Measurements from ENCODE around the gene GPHN. TPM values are rescaled to one million over a fixed set of nuclear protein-coding genes. Genes with fewer than 3 reads are reported as not detected.

Gene GPHN
- total RNA-seq, 1 experiment from 2014 or later = 11.3 TPM

DNA sequence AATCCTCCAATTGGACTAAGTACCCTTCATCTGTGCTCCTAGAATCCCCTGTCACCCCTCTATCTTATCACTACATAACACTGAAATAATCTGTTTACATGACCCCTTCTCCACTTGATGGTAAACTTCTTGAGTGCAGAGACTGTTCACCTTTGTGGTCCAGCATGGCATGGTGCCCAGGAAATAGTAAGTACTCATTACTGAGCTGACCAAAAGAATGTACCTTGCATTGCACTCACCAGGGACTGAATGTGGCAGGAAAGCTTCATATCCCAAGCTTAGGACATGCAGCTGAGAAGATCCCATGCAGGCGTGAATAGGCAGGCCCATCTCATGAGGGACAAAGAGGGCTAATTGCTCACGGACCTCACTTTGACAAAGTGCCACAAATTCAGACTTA is 679.9 kb downstream of the GPHN start:
- Mint-ChIP-seq H3K4me3 (ENCODE audit: unreplicated experiment) (no peak overlapping the region), H3K9me3 (ENCODE audit: unreplicated experiment) (no peaks in the 10 kb centered on the region), H3K36me3 (ENCODE audit: insufficient read depth, unreplicated experiment) (no peaks in the 10 kb centered on the region), H3K27me3 (ENCODE audit: insufficient read depth, unreplicated experiment) (no peaks in the 10 kb centered on the region), H3K27ac (ENCODE audit: unreplicated experiment) (no peak overlapping the region), H3K4me1 (ENCODE audit: low read depth, unreplicated experiment) (peaks cover 7% of the 10 kb centered on the region)
- H3K4me1 ChIP-seq = peaks cover 16% of the 10 kb centered on the region
- ChIA-PET POLR2A (no interaction called here), CTCF (no interaction called here)
- intact Hi-C loops (cut with micrococcal nuclease; ENCODE audit: unreplicated experiment) = no loop called here
- no peaks in the 10 kb centered on the region for H3K27me3 ChIP-seq (replicated peaks; ENCODE audit: control insufficient read depth, insufficient read depth, low read length)
- H3K36me3 ChIP-seq (ENCODE audit: control insufficient read depth, insufficient read depth, low read length) = no peaks in the 10 kb centered on the region
- BruUV-seq (replicated peaks) = no TSS peak
- H3K4me3 ChIP-seq (ENCODE audit: low read depth, low read length) = no peak overlapping the region
- no peaks in the 10 kb centered on the region for H3K9me3 ChIP-seq
- no peak for TF ChIP-seq CTCF (IDR thresholded peaks at IDR 0.05; ENCODE audit: insufficient read depth in 1 of 2, low read depth in 1 of 2, low read length in 1 of 2, severe bottlenecking in 1 of 2, unreplicated experiment in 1 of 2)
- DNase-seq = no peak

DNA sequence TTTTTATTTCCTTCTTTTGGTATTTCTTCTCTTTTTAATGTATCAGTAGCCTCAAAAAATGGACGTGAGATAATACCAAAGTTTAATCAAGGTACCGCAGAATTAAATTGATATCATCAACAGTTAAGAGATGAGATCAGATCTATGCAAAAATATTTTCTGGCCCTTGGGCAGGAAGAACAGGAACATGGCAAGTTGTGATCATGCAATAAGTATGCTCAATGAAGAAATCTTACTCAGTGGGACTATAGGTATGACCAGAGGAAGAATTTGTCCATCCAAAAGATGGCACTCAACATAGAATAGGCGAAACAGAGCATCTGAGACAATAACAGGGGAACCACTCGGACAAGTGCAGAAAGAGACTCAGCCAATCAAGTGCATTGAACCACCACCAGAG is 680.4 kb downstream of the GPHN start:
- TF ChIP-seq CTCF (IDR thresholded peaks at IDR 0.05; ENCODE audit: insufficient read depth in 1 of 2, low read depth in 1 of 2, low read length in 1 of 2, severe bottlenecking in 1 of 2, unreplicated experiment in 1 of 2) = no peak
- POLR2A ChIA-PET = no interaction called here
- intact Hi-C loops (cut with micrococcal nuclease; ENCODE audit: unreplicated experiment) = no loop called here
- Mint-ChIP-seq H3K9me3 (ENCODE audit: unreplicated experiment) (no peaks in the 10 kb centered on the region), H3K27me3 (ENCODE audit: insufficient read depth, unreplicated experiment) (no peaks in the 10 kb centered on the region), H3K4me1 (ENCODE audit: low read depth, unreplicated experiment) (peaks cover 7% of the 10 kb centered on the region), H3K4me3 (ENCODE audit: unreplicated experiment) (no peak overlapping the region), H3K36me3 (ENCODE audit: insufficient read depth, unreplicated experiment) (no peaks in the 10 kb centered on the region), H3K27ac (ENCODE audit: unreplicated experiment) (no peak overlapping the region)
- Histone ChIP-seq H3K36me3 (ENCODE audit: control insufficient read depth, insufficient read depth, low read length) (no peaks in the 10 kb centered on the region), H3K9me3 (no peaks in the 10 kb centered on the region), H3K27me3 (replicated peaks; ENCODE audit: control insufficient read depth, insufficient read depth, low read length) (no peaks in the 10 kb centered on the region), H3K4me3 (ENCODE audit: low read depth, low read length) (no peak overlapping the region), H3K4me1 (peaks cover 16% of the 10 kb centered on the region)
- no TSS peak for BruUV-seq (replicated peaks)
- CTCF ChIA-PET = no interaction called here
- no peak for DNase-seq

GRCh38 chr14:67191768-67192290 is 683.9 kb downstream of the GPHN start:
- Mint-ChIP-seq H3K9me3 (ENCODE audit: unreplicated experiment) (no peaks in the 10 kb centered on the region), H3K27me3 (ENCODE audit: insufficient read depth, unreplicated experiment) (no peaks in the 10 kb centered on the region), H3K4me1 (ENCODE audit: low read depth, unreplicated experiment) (no peaks in the 10 kb centered on the region), H3K36me3 (ENCODE audit: insufficient read depth, unreplicated experiment) (no peaks in the 10 kb centered on the region), H3K4me3 (ENCODE audit: unreplicated experiment) (no peak overlapping the region), H3K27ac (ENCODE audit: unreplicated experiment) (no peak overlapping the region)
- no peak for TF ChIP-seq CTCF (IDR thresholded peaks at IDR 0.05; ENCODE audit: insufficient read depth in 1 of 2, low read depth in 1 of 2, low read length in 1 of 2, severe bottlenecking in 1 of 2, unreplicated experiment in 1 of 2)
- Histone ChIP-seq H3K36me3 (ENCODE audit: control insufficient read depth, insufficient read depth, low read length) (no peaks in the 10 kb centered on the region), H3K9me3 (no peaks in the 10 kb centered on the region), H3K27me3 (replicated peaks; ENCODE audit: control insufficient read depth, insufficient read depth, low read length) (no peaks in the 10 kb centered on the region), H3K4me3 (ENCODE audit: low read depth, low read length) (no peak overlapping the region), H3K4me1 (peaks cover 11% of the 10 kb centered on the region)
- intact Hi-C loops (cut with micrococcal nuclease; ENCODE audit: unreplicated experiment) = no loop called here
- BruUV-seq (replicated peaks) = no TSS peak
- CTCF ChIA-PET = no interaction called here
- DNase-seq = no peak
- POLR2A ChIA-PET = no interaction called here
